WTC11 (cell line): ENCODE measurements around the gene IL9. TPM values are rescaled to one million over a fixed set of nuclear protein-coding genes. Genes with fewer than 3 reads are reported as not detected.
"Not testable (repeated sequence)": the region's sequence is repeated elsewhere in the genome, so short reads cannot be mapped to it uniquely, and the experiment has no call there.

ENCODE experiments used
- ATAC-seq: fragments of 200-7000 bp; cut with Tn5 transposase; 2 replicates; pipeline ENCODE4 v1.10.0; 2021; ENCODE audit warnings: mild to moderate bottlenecking, moderate library complexity
- CTCF ChIA-PET: fragments of 300-600 bp; sonication (Branson Sonifier 250); formaldehyde crosslinking; loops from one replicate; lab custom pipeline; 2021; ENCODE audit warnings: antibody characterized with exemption; lab: Charles Lee
- POLR2A ChIA-PET: fragments of 350-600 bp; sonication (Branson Sonifier 250); formaldehyde crosslinking; loops from one replicate; lab custom pipeline; 2021; ENCODE audit warnings: antibody characterized with exemption; lab: Charles Lee
- DNase-seq: peaks from one replicate; pipeline ENCODE4 v3.0.0; 2021; ENCODE audit warnings: low spot score
- H3K27ac Mint-ChIP-seq: 2 replicates; pipeline ENCODE4 v1.8.0; 2021; ENCODE audit warnings: mixed read lengths
- H3K27me3 Mint-ChIP-seq: 2 replicates; pipeline ENCODE4 v1.8.0; 2021; ENCODE audit warnings: low read depth, mild to moderate bottlenecking, moderate library complexity, mixed read lengths
- H3K36me3 Mint-ChIP-seq: 2 replicates; pipeline ENCODE4 v1.8.0; 2021; ENCODE audit warnings: mixed read lengths
- H3K4me1 Mint-ChIP-seq: 2 replicates; pipeline ENCODE4 v1.8.0; 2022; ENCODE audit warnings: mixed read lengths
- H3K4me3 Mint-ChIP-seq: 2 replicates; pipeline ENCODE4 v1.8.0; 2021; ENCODE audit warnings: mild to moderate bottlenecking, moderate library complexity, mixed read lengths
- H3K9me3 Mint-ChIP-seq: 2 replicates; pipeline ENCODE4 v1.8.0; 2021; ENCODE audit warnings: mixed read lengths
- CBFB ChIP-seq: sonication (generic); formaldehyde crosslinking; IDR thresholded peaks from 2 replicates; pipeline ENCODE4 v1.8.1; 2022; ENCODE audit warnings: mild to moderate bottlenecking, low read depth, missing genetic modification reagents
- E2F1 ChIP-seq: sonication (generic); formaldehyde crosslinking; IDR thresholded peaks from 2 replicates; pipeline ENCODE4 v1.8.0; 2022; ENCODE audit warnings: mild to moderate bottlenecking, missing genetic modification reagents
- E2F5 ChIP-seq: sonication (generic); formaldehyde crosslinking; IDR thresholded peaks from 2 replicates; pipeline ENCODE4 v1.8.1; 2022; ENCODE audit warnings: mild to moderate bottlenecking, moderate library complexity, missing genetic modification reagents
- ERG ChIP-seq: fragments of 250-450 bp; sonication (Bioruptor Pico); IDR thresholded peaks from 2 replicates; pipeline ENCODE4 v1.8.0; 2021; ENCODE audit warnings: mild to moderate bottlenecking
- FOXJ3 ChIP-seq: sonication (generic); formaldehyde crosslinking; IDR thresholded peaks from 2 replicates; pipeline ENCODE4 v1.9.0; 2021; ENCODE audit warnings: missing genetic modification reagents, mild to moderate bottlenecking, borderline replicate concordance
- KAT7 ChIP-seq: sonication (generic); formaldehyde crosslinking; IDR thresholded peaks from 2 replicates; pipeline ENCODE4 v1.8.1; 2023; ENCODE audit warnings: missing genetic modification reagents, mild to moderate bottlenecking, borderline replicate concordance
- MYBL2 ChIP-seq: sonication (generic); formaldehyde crosslinking; IDR thresholded peaks from 2 replicates; pipeline ENCODE4 v1.8.1; 2023; ENCODE audit warnings: mild to moderate bottlenecking, moderate library complexity, missing genetic modification reagents
- NFE2L1 ChIP-seq: sonication (generic); formaldehyde crosslinking; IDR thresholded peaks from 2 replicates; pipeline ENCODE4 v1.8.1; 2023; ENCODE audit warnings: missing genetic modification reagents
- OVOL2 ChIP-seq: fragments of 250-450 bp; sonication (Bioruptor Pico); IDR thresholded peaks from 2 replicates; pipeline ENCODE4 v1.9.0; 2021; ENCODE audit warnings: mild to moderate bottlenecking, borderline replicate concordance
- PRRX2 ChIP-seq: fragments of 250-450 bp; sonication (Bioruptor Pico); IDR thresholded peaks from 2 replicates; pipeline ENCODE4 v1.8.0; 2021; ENCODE audit warnings: mild to moderate bottlenecking
- RELA ChIP-seq: sonication (generic); formaldehyde crosslinking; IDR thresholded peaks from 2 replicates; pipeline ENCODE4 v1.8.1; 2022; ENCODE audit warnings: missing genetic modification reagents, mild to moderate bottlenecking, borderline replicate concordance
- RORB ChIP-seq: fragments of 250-450 bp; sonication (Bioruptor Pico); IDR thresholded peaks from 2 replicates; pipeline ENCODE4 v1.9.0; 2021; ENCODE audit warnings: mild to moderate bottlenecking
- SP1 ChIP-seq: sonication (generic); formaldehyde crosslinking; conservative IDR thresholded peaks from 2 replicates; pipeline ENCODE4 v1.8.1; 2022; ENCODE audit warnings: missing genetic modification reagents
- TEAD4 ChIP-seq: sonication (generic); formaldehyde crosslinking; IDR thresholded peaks from 2 replicates; pipeline ENCODE4 v1.8.0; 2022; ENCODE audit warnings: mild to moderate bottlenecking, missing genetic modification reagents
- TP53 ChIP-seq: sonication (generic); formaldehyde crosslinking; IDR thresholded peaks from 2 replicates; pipeline ENCODE4 v1.8.1; 2023; ENCODE audit warnings: mild to moderate bottlenecking, missing genetic modification reagents
- ZNF121 ChIP-seq: sonication (generic); formaldehyde crosslinking; IDR thresholded peaks from 2 replicates; pipeline ENCODE4 v1.8.0; 2023; ENCODE audit warnings: missing genetic modification reagents
- ZNF281 ChIP-seq: sonication (generic); formaldehyde crosslinking; IDR thresholded peaks from 2 replicates; pipeline ENCODE4 v1.8.0; 2023; ENCODE audit warnings: mild to moderate bottlenecking, missing genetic modification reagents
- ZNF423 ChIP-seq: fragments of 250-450 bp; sonication (Bioruptor Pico); IDR thresholded peaks from 2 replicates; pipeline ENCODE4 v2.1.2; 2022; ENCODE audit warnings: mild to moderate bottlenecking, moderate library complexity
- total RNA-seq: library from RNA; stranded (reverse); gene quantifications from 3 replicates; pipeline ENCODE4 v1.2.3, GENCODE V29; 2021
- TF ChIP-seq, protein P1 (sequence below): sonication (generic); formaldehyde crosslinking; IDR thresholded peaks from 2 replicates; pipeline ENCODE4 v1.8.0; 2023; ENCODE audit warnings: missing genetic modification reagents, mild to moderate bottlenecking, borderline replicate concordance

The IL9 gene
- total RNA-seq, 1 experiment from 2014 or later = not detected

GRCh38 chr5:135859641-135860040 is 36.0 kb downstream of the IL9 start (continued):
- TF ChIP-seq RELA (no peak), TEAD4 (no peak), FOXJ3 (CRISPR knock-in tag) (no peak)

- CTCF ChIA-PET, DNase-seq, POLR2A ChIA-PET, H3K27me3 Mint-ChIP-seq, H3K27ac Mint-ChIP-seq, H3K9me3 Mint-ChIP-seq, H3K36me3 Mint-ChIP-seq, ATAC-seq, H3K4me3 Mint-ChIP-seq, H3K4me1 Mint-ChIP-seq: not testable (repeated sequence)
Measured at GRCh38 chr5:135859186-135859585, 36.5 kb downstream of the IL9 start.

- no peak for TF ChIP-seq SP1 (CRISPR knock-in tag)
- TF ChIP-seq CBFB (CRISPR knock-in tag) = no peak
- TF ChIP-seq OVOL2 (CRISPR knock-in tag) = no peak
- TF ChIP-seq RORB (CRISPR knock-in tag) = no peak
- TF ChIP-seq, all 79 proteins: peak for 0
- H3K4me1 Mint-ChIP-seq = no peaks in the 10 kb centered on the region
- no peak overlapping the region for H3K4me3 Mint-ChIP-seq
- no peaks in the 10 kb centered on the region for H3K27me3 Mint-ChIP-seq
- ChIA-PET CTCF (no interaction called here), POLR2A (no interaction called here)
- DNase-seq (no peak), ATAC-seq (no peak)
- H3K36me3 Mint-ChIP-seq = no peaks in the 10 kb centered on the region
- H3K9me3 Mint-ChIP-seq = no peaks in the 10 kb centered on the region; the same call in 1 of the 2 replicates
- no peak overlapping the region for H3K27ac Mint-ChIP-seq
Measured at GRCh38 chr5:135857630-135858311, 37.9 kb downstream of the IL9 start.

- H3K4me1 Mint-ChIP-seq = no peaks in the 10 kb centered on the region
- ATAC-seq = no peak
- no peaks in the 10 kb centered on the region for H3K36me3 Mint-ChIP-seq
- H3K4me3 Mint-ChIP-seq = no peak overlapping the region
- ChIA-PET POLR2A (no interaction called here), CTCF (interaction anchor here (1.0 kb wide), 1 partner anchor 17 kb away, joined by 3 read pairs; the partner anchor contains the start of gene SLC25A48)
- no peak for DNase-seq
- no peaks in the 10 kb centered on the region; the same call in 1 of the 2 replicates for H3K9me3 Mint-ChIP-seq
- H3K27ac Mint-ChIP-seq = no peak overlapping the region
- H3K27me3 Mint-ChIP-seq = no peaks in the 10 kb centered on the region
- TF ChIP-seq ZNF281 (no peak), E2F1 (CRISPR knock-in tag) (no peak), ERG (CRISPR knock-in tag) (no peak), NFE2L1 (CRISPR knock-in tag) (no peak), ZNF121 (CRISPR knock-in tag) (no peak), KAT7 (CRISPR knock-in tag) (no peak), PRRX2 (no peak), MYBL2 (CRISPR knock-in tag) (no peak), E2F5 (no peak), ZNF423 (no peak), TP53 (CRISPR knock-in tag) (no peak)
- TF ChIP-seq, protein P1, sequence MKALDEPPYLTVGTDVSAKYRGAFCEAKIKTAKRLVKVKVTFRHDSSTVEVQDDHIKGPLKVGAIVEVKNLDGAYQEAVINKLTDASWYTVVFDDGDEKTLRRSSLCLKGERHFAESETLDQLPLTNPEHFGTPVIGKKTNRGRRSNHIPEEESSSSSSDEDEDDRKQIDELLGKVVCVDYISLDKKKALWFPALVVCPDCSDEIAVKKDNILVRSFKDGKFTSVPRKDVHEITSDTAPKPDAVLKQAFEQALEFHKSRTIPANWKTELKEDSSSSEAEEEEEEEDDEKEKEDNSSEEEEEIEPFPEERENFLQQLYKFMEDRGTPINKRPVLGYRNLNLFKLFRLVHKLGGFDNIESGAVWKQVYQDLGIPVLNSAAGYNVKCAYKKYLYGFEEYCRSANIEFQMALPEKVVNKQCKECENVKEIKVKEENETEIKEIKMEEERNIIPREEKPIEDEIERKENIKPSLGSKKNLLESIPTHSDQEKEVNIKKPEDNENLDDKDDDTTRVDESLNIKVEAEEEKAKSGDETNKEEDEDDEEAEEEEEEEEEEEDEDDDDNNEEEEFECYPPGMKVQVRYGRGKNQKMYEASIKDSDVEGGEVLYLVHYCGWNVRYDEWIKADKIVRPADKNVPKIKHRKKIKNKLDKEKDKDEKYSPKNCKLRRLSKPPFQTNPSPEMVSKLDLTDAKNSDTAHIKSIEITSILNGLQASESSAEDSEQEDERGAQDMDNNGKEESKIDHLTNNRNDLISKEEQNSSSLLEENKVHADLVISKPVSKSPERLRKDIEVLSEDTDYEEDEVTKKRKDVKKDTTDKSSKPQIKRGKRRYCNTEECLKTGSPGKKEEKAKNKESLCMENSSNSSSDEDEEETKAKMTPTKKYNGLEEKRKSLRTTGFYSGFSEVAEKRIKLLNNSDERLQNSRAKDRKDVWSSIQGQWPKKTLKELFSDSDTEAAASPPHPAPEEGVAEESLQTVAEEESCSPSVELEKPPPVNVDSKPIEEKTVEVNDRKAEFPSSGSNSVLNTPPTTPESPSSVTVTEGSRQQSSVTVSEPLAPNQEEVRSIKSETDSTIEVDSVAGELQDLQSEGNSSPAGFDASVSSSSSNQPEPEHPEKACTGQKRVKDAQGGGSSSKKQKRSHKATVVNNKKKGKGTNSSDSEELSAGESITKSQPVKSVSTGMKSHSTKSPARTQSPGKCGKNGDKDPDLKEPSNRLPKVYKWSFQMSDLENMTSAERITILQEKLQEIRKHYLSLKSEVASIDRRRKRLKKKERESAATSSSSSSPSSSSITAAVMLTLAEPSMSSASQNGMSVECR (CRISPR knock-in tag) = no peak
Measured at GRCh38 chr5:135851915-135852845, 43.5 kb downstream of the IL9 start.
